ENCODE results near the gene ABHD17A.

The ABHD17A gene

GRCh38 chr19:1863328-1863637 is 22.0 kb downstream of the ABHD17A start, which contains the start of gene KLF16:
Gene KLF16, minus strand, starts transcription at chr19:1863579. Its CDS starts 82 bp downstream, at chr19:1863497.
- no peak for DNase-seq

- DNase-seq, result no peak
These were observed 22.6 kb downstream of the ABHD17A start for GRCh38 chr19:1862424-1863327.

- no peak for DNase-seq
These were observed 23.2 kb downstream of the ABHD17A start for GRCh38 chr19:1862068-1862423.

DNA sequence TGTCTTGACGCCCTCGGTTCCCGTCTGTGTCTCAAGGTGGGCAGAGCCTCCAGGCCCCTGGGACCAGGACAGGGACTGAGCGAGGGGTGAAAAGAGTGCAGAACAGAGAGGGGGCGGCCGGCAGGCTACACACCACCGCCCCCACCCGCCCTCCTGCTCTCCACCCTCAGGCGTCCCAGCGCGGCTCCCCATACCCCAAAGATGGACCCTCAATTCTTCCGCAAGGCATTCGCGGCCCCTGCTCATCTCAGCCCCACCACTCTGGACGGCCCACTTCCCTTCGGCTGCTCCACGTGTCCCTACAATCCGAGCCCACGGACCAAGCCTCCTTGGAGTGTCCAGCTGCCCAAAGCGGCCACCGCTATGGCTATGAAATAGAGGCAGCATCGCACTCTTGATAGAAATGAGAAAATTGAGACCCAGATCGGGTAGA is 23.7 kb downstream of the ABHD17A start:
- no peak for DNase-seq

DNA sequence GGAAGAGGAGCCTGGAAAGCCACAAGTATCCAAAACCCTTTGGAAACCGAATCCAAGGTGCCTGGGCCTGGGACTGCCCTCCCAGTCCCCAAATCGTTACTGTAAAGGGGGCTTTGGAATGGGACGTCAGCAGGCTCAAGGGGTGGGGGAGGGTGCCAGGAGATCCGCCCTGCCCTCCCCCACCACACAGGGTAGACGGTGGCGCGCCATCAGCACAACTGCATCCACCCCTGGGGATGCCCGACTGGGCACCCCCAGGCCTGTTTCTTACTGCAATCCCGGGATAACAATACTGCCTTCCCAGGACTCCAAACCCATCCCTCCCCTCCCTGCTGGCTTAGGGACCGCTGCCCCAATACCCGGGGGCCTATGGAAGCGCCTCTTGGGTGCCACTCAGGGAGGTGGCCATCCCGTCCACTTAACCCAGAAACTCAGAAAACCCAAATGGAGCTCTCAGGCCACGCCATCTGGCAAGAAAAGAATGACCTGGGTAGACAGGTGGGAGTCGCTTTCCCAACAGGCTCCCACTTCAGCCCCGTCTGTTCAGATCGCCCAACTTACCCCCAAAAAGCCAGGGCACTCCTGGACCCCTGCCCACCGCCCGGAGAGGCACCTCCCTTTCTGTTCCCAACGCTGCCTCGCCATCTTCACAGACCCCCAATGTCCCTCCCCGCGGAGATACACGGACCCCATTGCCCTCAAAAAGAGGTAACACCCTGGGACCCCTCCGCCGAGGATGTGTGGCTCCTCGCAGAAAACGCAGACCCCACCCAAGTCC is 24.3 kb downstream of the ABHD17A start:
- no peak for DNase-seq

DNA sequence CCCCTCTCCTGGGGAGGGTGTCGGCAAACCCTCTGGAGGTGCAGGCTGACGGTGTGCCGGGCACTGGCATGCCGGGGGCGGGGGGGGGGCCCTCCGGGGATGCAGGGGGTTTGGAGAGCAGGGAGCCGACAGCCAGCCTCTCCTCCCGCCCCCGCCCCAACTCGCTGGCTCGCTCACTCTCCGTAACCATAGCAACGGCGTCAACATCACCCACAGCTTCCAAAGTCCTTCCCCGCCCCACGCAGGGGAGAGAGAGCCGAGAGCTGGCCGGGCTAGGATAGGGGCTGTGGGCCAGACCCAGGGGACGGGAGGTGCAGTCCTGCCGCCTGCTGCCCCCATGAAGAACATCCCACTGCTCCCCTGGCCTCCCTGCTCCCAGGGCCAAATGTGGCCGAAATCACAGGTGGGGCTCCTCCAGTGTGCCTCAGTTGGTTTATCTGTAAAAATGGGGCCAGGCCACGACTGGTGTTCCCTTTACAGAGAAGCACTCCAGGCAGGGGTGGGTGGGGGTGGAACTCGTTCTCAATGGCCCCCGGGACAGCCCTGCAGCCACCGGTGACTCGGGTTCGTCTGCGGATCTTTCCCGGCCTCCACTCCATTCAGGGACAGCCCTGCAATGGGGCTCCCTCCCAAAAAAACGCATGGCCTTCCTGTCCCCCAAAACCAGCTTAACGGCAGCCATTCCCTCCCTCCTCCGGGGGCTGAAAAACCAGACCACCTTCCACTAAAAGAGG is 25.1 kb downstream of the ABHD17A start:
- peak; percentile 59 for DNase-seq

- no peak for DNase-seq
These were observed 25.9 kb downstream of the ABHD17A start for GRCh38 chr19:1859331-1859781.

- no peak for DNase-seq
These were observed 26.7 kb downstream of the ABHD17A start for GRCh38 chr19:1858412-1859081.

- no peak for DNase-seq
These were observed 27.5 kb downstream of the ABHD17A start for GRCh38 chr19:1857648-1858326.

DNA sequence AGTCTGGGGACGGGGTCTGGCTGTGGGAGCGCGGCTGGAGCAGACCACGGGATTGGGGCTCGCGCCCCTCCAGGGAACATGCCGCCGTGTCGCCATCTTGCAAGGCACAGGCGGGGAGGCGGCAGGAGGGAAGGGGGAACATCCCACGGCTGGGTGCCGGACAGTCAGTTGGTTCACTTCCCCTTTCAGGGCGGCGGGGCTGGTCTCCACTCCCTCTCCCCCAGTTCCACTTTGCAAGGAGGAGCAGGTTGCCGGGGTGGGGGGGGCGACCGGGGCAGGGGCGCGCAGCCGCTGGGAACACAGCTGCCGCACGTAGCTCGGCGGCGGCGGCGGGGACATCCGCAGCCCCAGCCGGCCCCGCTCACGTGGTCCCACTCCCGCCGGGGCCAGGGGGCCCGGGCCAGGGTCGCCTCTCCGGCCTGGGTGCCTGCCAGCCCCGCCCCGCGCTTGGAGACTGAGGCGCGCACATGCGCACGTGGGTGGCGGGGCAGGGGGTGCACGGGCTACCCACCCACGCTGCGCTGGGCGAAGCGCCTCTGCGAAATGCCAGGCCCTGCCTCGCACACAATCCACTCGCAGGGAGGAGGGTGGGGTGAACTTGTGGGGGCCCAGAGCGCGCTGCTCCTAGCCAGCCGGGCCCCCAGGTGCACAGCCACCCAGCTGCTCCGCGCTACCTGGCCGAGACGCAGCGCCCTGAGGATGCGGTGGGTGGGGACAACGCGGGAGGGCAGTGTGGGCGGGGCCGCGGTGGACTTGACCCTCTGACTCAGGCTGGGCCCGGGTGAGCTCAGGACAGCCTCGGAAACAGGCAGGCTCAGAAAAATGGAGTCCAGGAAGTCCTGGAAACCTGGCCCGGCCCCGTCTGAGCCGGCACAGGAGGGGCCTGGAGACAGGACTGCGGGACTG is 28.3 kb downstream of the ABHD17A start:
- DNase-seq, result peak; percentile 90

- DNase-seq, result no peak
These were observed 29.0 kb downstream of the ABHD17A start for GRCh38 chr19:1856345-1856697.

- DNase-seq, result peak; percentile 33
These were observed 29.5 kb downstream of the ABHD17A start for GRCh38 chr19:1855828-1856255.

GRCh38 chr19:1855040-1855827 is 30.1 kb downstream of the ABHD17A start:
- DNase-seq, result peak; percentile 94

DNA sequence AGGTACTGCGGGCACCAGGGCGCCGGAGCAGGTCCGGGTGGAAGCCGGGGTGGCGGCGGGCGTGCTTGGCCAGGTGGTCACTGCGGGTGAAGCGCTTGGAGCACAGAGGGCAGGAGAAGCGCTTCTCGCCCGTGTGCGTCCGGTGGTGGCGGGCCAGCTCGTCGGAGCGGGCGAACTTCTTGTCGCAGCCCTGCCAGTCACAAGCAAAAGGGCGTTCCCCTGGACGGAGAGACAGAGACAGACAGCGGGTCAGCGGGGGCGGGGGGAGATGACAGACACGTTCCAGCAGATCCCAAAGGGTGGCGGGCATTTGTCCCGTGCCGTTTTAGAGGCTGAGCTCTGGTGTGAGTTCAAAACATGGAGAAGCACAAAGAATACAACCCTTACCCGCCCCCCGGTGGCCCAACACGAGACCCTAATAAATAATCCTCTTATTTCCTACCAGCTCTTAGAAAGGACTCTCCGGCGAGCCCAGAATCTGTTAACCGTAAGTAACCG is 30.7 kb downstream of the ABHD17A start:
- DNase-seq, result no peak

DNA sequence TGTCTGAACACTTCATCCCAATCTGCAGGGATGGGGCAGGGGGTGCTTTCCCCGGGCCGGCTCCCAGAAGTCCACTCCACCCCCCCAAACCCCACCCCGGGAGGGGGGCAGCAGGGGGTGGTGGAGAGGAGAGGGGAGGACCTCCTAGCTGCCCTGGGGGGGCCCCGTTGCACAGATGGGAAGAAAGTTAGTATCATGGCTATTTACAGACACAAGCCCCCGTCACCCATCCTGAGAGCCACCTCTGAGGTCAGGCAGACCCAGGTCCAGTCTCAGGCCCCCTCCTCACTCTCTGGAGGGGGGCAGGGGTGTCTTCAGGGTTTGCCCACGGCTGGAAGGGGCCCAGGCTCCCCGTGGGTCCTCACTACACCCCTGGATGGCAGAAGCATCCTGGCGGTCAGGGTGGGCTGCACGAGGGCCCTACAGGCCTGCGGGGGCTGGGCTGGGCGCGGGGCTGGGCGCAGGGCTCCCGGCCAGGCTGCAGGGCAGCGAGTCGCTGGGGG is 31.2 kb downstream of the ABHD17A start:
- no peak for DNase-seq

DNA sequence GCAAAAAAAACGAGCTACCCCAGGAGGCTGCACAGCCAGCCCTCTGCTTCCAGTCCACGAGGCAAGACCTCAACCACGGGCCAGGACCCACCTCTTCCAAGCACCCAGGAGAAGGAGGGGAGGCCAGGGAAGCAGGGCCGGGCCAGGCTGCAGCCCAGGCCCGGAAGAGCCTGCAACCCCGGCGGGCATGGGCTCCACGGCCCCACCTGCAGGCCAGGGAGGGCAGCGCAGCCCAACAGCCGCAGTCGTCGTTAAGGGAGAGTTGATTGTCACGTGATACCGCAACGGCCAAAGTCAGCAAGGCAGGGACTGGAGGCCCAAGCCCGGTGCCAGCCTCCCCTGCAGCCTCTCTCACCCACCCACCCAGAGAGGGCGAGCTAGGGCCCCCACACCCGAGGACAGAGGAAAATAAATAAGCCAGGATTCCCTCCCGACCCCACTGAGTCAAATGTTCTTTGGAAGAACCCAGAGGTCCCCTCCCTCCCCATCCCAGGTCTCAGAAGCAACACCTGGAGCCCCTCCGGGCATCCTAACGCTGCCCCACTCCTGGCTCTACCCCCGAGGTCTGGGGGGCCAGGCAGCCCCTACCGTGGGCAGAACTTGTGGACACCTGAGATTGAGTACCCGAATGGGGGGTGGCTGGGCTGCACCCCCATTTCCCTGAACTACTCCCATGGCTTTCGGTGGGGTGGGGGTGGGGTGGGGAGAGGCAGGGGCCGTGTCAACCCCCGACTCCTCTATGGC is 31.8 kb downstream of the ABHD17A start:
- peak; percentile 85 for DNase-seq

- no peak for DNase-seq
These were observed 32.6 kb downstream of the ABHD17A start for GRCh38 chr19:1852581-1853128.

Data from inflammatory macrophage treated with lipopolysaccharide for 4 hours (primary cell).